Skeletal muscle cell (primary cell): ENCODE data around the gene HSPA6.
"Not testable (repeated sequence)": the region's sequence is repeated elsewhere in the genome, so short reads cannot be mapped to it uniquely, and the experiment has no call there.

ENCODE experiments used
- DNase-seq: peaks from one replicate; pipeline ENCODE4 v3.0.0-alpha.2; 2010; ENCODE audit warnings: low read depth
- H3K4me3 ChIP-seq: 2 replicates; pipeline ENCODE4 v1.5.1; 2011; ENCODE audit warnings: low read depth, mild to moderate bottlenecking, control low read depth, low read length, moderate library complexity

Gene HSPA6

GRCh38 chr1:161523817-161524741, at the start of gene HSPA6:
Gene HSPA6 (plus strand): TSS chr1:161524540. CDS start chr1:161524659, 119 bp downstream.
- DNase-seq: not testable (repeated sequence)
- H3K4me3 ChIP-seq: peak within 1 kb of the TSS; percentile 72

GRCh38 chr1:161477711-161478110, 46.6 kb upstream of the HSPA6 start:
- not testable (repeated sequence) for H3K4me3 ChIP-seq, DNase-seq

- no peak for DNase-seq
- no peak overlapping the region for H3K4me3 ChIP-seq
Observed at GRCh38 chr1:161478985-161479384, 45.4 kb upstream of the HSPA6 start.

- H3K4me3 ChIP-seq: no peak overlapping the region
- no peak for DNase-seq
Observed at GRCh38 chr1:161480381-161481035, 43.8 kb upstream of the HSPA6 start.

GRCh38 chr1:161481624-161482392, 42.5 kb upstream of the HSPA6 start:
- H3K4me3 ChIP-seq: no peak overlapping the region
- DNase-seq: no peak

GRCh38 chr1:161482610-161483009, 41.7 kb upstream of the HSPA6 start:
- no peak for DNase-seq
- H3K4me3 ChIP-seq: no peak overlapping the region

- no peak overlapping the region for H3K4me3 ChIP-seq
- DNase-seq: no peak
Observed at GRCh38 chr1:161483361-161483760, 41.0 kb upstream of the HSPA6 start.

- no peak overlapping the region for H3K4me3 ChIP-seq
- DNase-seq: no peak
Observed at GRCh38 chr1:161484613-161485012, 39.7 kb upstream of the HSPA6 start.

GRCh38 chr1:161486806-161487741, 37.3 kb upstream of the HSPA6 start:
- peak overlapping the region; percentile 22 for H3K4me3 ChIP-seq
- no peak for DNase-seq

- no peak overlapping the region for H3K4me3 ChIP-seq
- no peak for DNase-seq
Observed at GRCh38 chr1:161491472-161491871, 32.9 kb upstream of the HSPA6 start.

- no peak overlapping the region for H3K4me3 ChIP-seq
- DNase-seq: no peak
Observed at GRCh38 chr1:161492827-161493226, 31.5 kb upstream of the HSPA6 start.

GRCh38 chr1:161494091-161494735, 30.1 kb upstream of the HSPA6 start:
- no peak overlapping the region for H3K4me3 ChIP-seq
- no peak for DNase-seq

- no peak for DNase-seq
- no peak overlapping the region for H3K4me3 ChIP-seq
Observed at GRCh38 chr1:161495490-161495889, 28.9 kb upstream of the HSPA6 start.

- DNase-seq: no peak
Observed at GRCh38 chr1:161497961-161498360, 26.4 kb upstream of the HSPA6 start.

GRCh38 chr1:161498646-161499045, 25.7 kb upstream of the HSPA6 start:
- DNase-seq: no peak

More at GRCh38 chr1:161497961-161498360, 26.4 kb upstream of the HSPA6 start:
- no peak overlapping the region for H3K4me3 ChIP-seq

GRCh38 chr1:161499099-161500039, 25.0 kb upstream of the HSPA6 start:
- no peak overlapping the region for H3K4me3 ChIP-seq
- no peak for DNase-seq

More at GRCh38 chr1:161498646-161499045, 25.7 kb upstream of the HSPA6 start:
- no peak overlapping the region for H3K4me3 ChIP-seq

GRCh38 chr1:161501234-161501633, 23.1 kb upstream of the HSPA6 start:
- no peak overlapping the region for H3K4me3 ChIP-seq
- no peak for DNase-seq
